Esophagus squamous epithelium (tissue), 4 donors: ENCODE results near the gene LIN7B.

Experiments used
- CTCF ChIP-seq, 6 experiments: fragments of 450-650 bp in 4 of 6; fragments of 200-600 bp in 2 of 6; sonication (generic) in 2 of 6; IDR thresholded peaks; one replicate each; pipeline ENCODE4 v1.5.1; 2016 to 2019; ENCODE audit warnings: antibody characterized with exemption in 6 of 6, mild to moderate bottlenecking in 4 of 6, moderate library complexity in 4 of 6
- POLR2A ChIP-seq, 4 donors: fragments of 450-650 bp; IDR thresholded peaks; one replicate each; pipeline ENCODE4 v1.6.1; 2017; ENCODE audit warnings: antibody characterized with exemption in 4 of 4, mild to moderate bottlenecking in 4 of 4, moderate library complexity in 3 of 4

DNA sequence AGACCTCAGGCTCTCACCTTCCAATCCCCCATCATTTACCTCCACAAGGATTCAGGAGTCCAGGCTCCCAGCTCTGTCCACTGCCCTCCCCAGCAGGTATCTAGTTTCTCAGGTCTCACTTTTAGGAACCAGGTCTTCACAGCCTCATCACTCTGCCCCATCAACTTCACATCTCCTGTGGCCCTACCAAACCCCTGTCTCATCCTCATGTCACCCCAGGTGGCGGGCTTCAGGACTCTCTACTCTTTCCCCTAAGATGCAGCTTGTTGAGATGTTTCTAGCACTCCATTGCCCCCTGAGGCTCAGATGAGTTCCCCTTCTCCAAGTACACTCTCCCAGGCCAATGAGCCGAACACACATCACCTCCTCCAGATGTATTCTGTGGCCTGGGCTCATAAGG is 6.7 kb downstream of the LIN7B start:
- TF ChIP-seq CTCF (IDR thresholded peaks at IDR 0.05) (no peak), POLR2A (IDR thresholded peaks at IDR 0.05) (no peak)
